AG10803 (cell line): ENCODE data around the gene FEV.
A peak's percentile ranks its signal among the peaks of the same experiment; 100 is the strongest.

Source experiments
- DNase-seq: peaks from one replicate; pipeline ENCODE4 v3.0.0; 2010; ENCODE audit warnings: low read depth
- H3K4me3 ChIP-seq: 2 replicates; pipeline ENCODE4 v1.5.1; 2011; ENCODE audit warnings: mild to moderate bottlenecking, low read length, control low read depth
- CTCF ChIP-seq: conservative IDR thresholded peaks from 2 replicates; pipeline ENCODE4 v1.5.1; 2011; ENCODE audit warnings: mild to moderate bottlenecking, low read length, control low read depth, inconsistent platforms

FEV gene

GRCh38 chr2:218981390-218981880 lies 3.5 kb downstream of the FEV start:
- no peak for TF ChIP-seq CTCF
- DNase-seq, result no peak
- no peak overlapping the region for H3K4me3 ChIP-seq

- no peak overlapping the region for H3K4me3 ChIP-seq
- TF ChIP-seq CTCF, result no peak
- no peak for DNase-seq
Observed at GRCh38 chr2:218980735-218981389, 4.1 kb downstream of the FEV start.

GRCh38 chr2:218979846-218980734 lies 4.9 kb downstream of the FEV start:
- peak; percentile 65 for TF ChIP-seq CTCF
- H3K4me3 ChIP-seq, result peak overlapping the region; percentile 41
- peak; percentile 64 for DNase-seq

GRCh38 chr2:218975060-218975777 lies 9.8 kb downstream of the FEV start:
- no peak for DNase-seq
- TF ChIP-seq CTCF, result no peak
- H3K4me3 ChIP-seq, result no peak overlapping the region

- DNase-seq, result no peak
- H3K4me3 ChIP-seq, result no peak overlapping the region
- TF ChIP-seq CTCF, result no peak
Observed at GRCh38 chr2:218970894-218971293, 14.1 kb downstream of the FEV start.

- DNase-seq, result peak; percentile 45
- no peak overlapping the region for H3K4me3 ChIP-seq
- TF ChIP-seq CTCF, result no peak
Observed at GRCh38 chr2:218964041-218964771, 20.8 kb downstream of the FEV start.
